Activated CD4-positive, alpha-beta T cell treated with anti-CD3 and anti-CD28 coated beads, Interleukin-2, Interleukin-4, amounts not matched to agents 100 ng/mL and 50 ng/mL, durations not matched to agents 16 hours and 8 hours (primary cell): ENCODE data around the gene SLC37A2.
"Not testable (repeated sequence)": the region's sequence is repeated elsewhere in the genome, so short reads cannot be mapped to it uniquely, and the experiment has no call there.

ENCODE experiments used
- DNase-seq: peaks from one replicate; pipeline ENCODE4 v3.0.0-alpha.2; 2020; ENCODE audit warnings: low spot score

The SLC37A2 gene

GRCh38 chr11:125062931-125063428 is at the start of gene SLC37A2:
TSS of gene SLC37A2 (plus strand) at chr11:125063305. CDS start at chr11:125063368, 63 bp downstream.
- DNase-seq: peak; percentile 57

GRCh38 chr11:125016413-125016812 is 46.7 kb upstream of the SLC37A2 start:
- no peak for DNase-seq

- DNase-seq: no peak
These were observed 42.8 kb upstream of the SLC37A2 start for GRCh38 chr11:125020342-125020741.

- DNase-seq: no peak
These were observed 40.6 kb upstream of the SLC37A2 start for GRCh38 chr11:125022551-125022950.

- DNase-seq: no peak
These were observed 37.1 kb upstream of the SLC37A2 start for GRCh38 chr11:125025968-125026367.

GRCh38 chr11:125029431-125029830 is 33.7 kb upstream of the SLC37A2 start:
- DNase-seq: not testable (repeated sequence)

- peak; percentile 42 for DNase-seq
These were observed 26.2 kb upstream of the SLC37A2 start for GRCh38 chr11:125036933-125037332.

GRCh38 chr11:125049164-125049792 is 13.8 kb upstream of the SLC37A2 start:
- no peak for DNase-seq

GRCh38 chr11:125052047-125052446 is 11.1 kb upstream of the SLC37A2 start:
- DNase-seq: no peak

- DNase-seq: peak; percentile 4
These were observed 9.9 kb upstream of the SLC37A2 start for GRCh38 chr11:125053167-125053566.

- no peak for DNase-seq
These were observed 7.9 kb upstream of the SLC37A2 start for GRCh38 chr11:125055107-125055715.

GRCh38 chr11:125056111-125056510 is 7.0 kb upstream of the SLC37A2 start:
- not testable (repeated sequence) for DNase-seq

GRCh38 chr11:125056931-125057692 is 6.0 kb upstream of the SLC37A2 start:
- DNase-seq: no peak

- no peak for DNase-seq
These were observed 5.5 kb upstream of the SLC37A2 start for GRCh38 chr11:125057693-125058016.

GRCh38 chr11:125061281-125061680 is 1.8 kb upstream of the SLC37A2 start:
- DNase-seq: no peak

GRCh38 chr11:125062218-125062930 is 731 bp upstream of the SLC37A2 start:
- no peak for DNase-seq

- DNase-seq: no peak
These were observed 431 bp downstream of the SLC37A2 start for GRCh38 chr11:125063429-125064043.

- no peak for DNase-seq
These were observed 965 bp downstream of the SLC37A2 start for GRCh38 chr11:125064070-125064469.

- DNase-seq: no peak
These were observed 5.3 kb downstream of the SLC37A2 start for GRCh38 chr11:125068368-125068767.

- no peak for DNase-seq
These were observed 5.9 kb downstream of the SLC37A2 start for GRCh38 chr11:125069008-125069407.

- no peak for DNase-seq
These were observed 6.7 kb downstream of the SLC37A2 start for GRCh38 chr11:125069796-125070195.

- peak; percentile 13 for DNase-seq
These were observed 7.7 kb downstream of the SLC37A2 start for GRCh38 chr11:125070699-125071254.
